IMR-90 (cell line): ENCODE results near the gene DNM2. TPM values are rescaled to one million over a fixed set of nuclear protein-coding genes. Genes with fewer than 3 reads are reported as not detected.

Source experiments
- ATAC-seq: fragments of 200-7000 bp; cut with Tn5 transposase; 2 replicates; pipeline ENCODE4 v1.9.1; 2020; ENCODE audit warnings: low read depth, mild to moderate bottlenecking, moderate library complexity
- BruUV-seq: library from RNA; stranded (reverse); fragments of 400-500 nt; replicated peaks from 2 replicates; lab custom pipeline; 2021; lab: Mats Ljungman, UMichigan
- CTCF ChIA-PET: fragments of 300-600 bp; formaldehyde crosslinking; extraction: SDS; loops from one replicate; lab custom pipeline; 2021; ENCODE audit warnings: antibody characterized with exemption; lab: Yijun Ruan, JAX
- POLR2A ChIA-PET: fragments of 300-600 bp; sonication (Branson Sonifier 250); formaldehyde crosslinking; loops from one replicate; lab custom pipeline; 2022; ENCODE audit warnings: antibody characterized with exemption; ENCODE audit not compliant: unreplicated experiment; lab: Charles Lee
- DNase-seq: peaks from one replicate; pipeline ENCODE4 v3.0.0; 2013
- H2AFZ ChIP-seq: replicated peaks from 2 replicates; pipeline ENCODE3; 2013; ENCODE audit warnings: low read length, mild to moderate bottlenecking; ENCODE audit not compliant: poor library complexity
- H2AK5ac ChIP-seq: 2 replicates; pipeline ENCODE4 v1.6.1; 2013; ENCODE audit warnings: low read depth, low read length, inconsistent platforms
- H2AK9ac ChIP-seq: replicated peaks from 2 replicates; pipeline ENCODE3; 2013; ENCODE audit warnings: mild to moderate bottlenecking, low read depth, low read length, moderate library complexity; ENCODE audit not compliant: poor library complexity
- H2BK120ac ChIP-seq: 2 replicates; pipeline ENCODE4 v1.6.1; 2013; ENCODE audit warnings: low read depth, low read length, inconsistent platforms
- H2BK15ac ChIP-seq: 3 replicates; pipeline ENCODE4 v1.6.1; 2013; ENCODE audit warnings: low read depth, low read length, inconsistent platforms
- H2BK20ac ChIP-seq: 2 replicates; pipeline ENCODE4 v1.6.1; 2013; ENCODE audit warnings: low read depth, mild to moderate bottlenecking, inconsistent platforms, low read length, moderate library complexity
- H2BK5ac ChIP-seq: 2 replicates; pipeline ENCODE4 v1.6.1; 2013; ENCODE audit warnings: mild to moderate bottlenecking, low read depth, low read length, inconsistent platforms; ENCODE audit not compliant: poor library complexity, severe bottlenecking
- H3K14ac ChIP-seq: replicated peaks from 2 replicates; pipeline ENCODE4 v1.6.1; 2013; ENCODE audit warnings: low read depth, low read length, inconsistent platforms
- H3K18ac ChIP-seq: 2 replicates; pipeline ENCODE4 v1.6.1; 2013; ENCODE audit warnings: low read depth, low read length, control low read depth
- H3K23ac ChIP-seq: 2 replicates; pipeline ENCODE4 v1.6.1; 2013; ENCODE audit warnings: low read depth, low read length, inconsistent platforms
- H3K27ac ChIP-seq: 2 replicates; pipeline ENCODE4 v1.5.1; 2013; ENCODE audit warnings: mild to moderate bottlenecking, control low read depth, low read length; ENCODE audit not compliant: insufficient read depth
- H3K27me3 ChIP-seq: 2 replicates; pipeline ENCODE4 v1.6.1; 2013; ENCODE audit warnings: low read length; ENCODE audit not compliant: control insufficient read depth, insufficient read depth
- H3K36me3 ChIP-seq: 2 replicates; pipeline ENCODE4 v1.6.1; 2013; ENCODE audit warnings: low read length, mixed read lengths; ENCODE audit not compliant: control insufficient read depth, insufficient read depth
- H3K4ac ChIP-seq: 2 replicates; pipeline ENCODE4 v1.6.1; 2013; ENCODE audit warnings: low read depth, low read length, inconsistent platforms
- H3K4me1 ChIP-seq: 2 replicates; pipeline ENCODE4 v1.6.1; 2013; ENCODE audit warnings: low read length, mixed read lengths; ENCODE audit not compliant: control insufficient read depth, insufficient read depth
- H3K4me2 ChIP-seq: 2 replicates; pipeline ENCODE4 v1.6.1; 2013; ENCODE audit warnings: low read depth, mild to moderate bottlenecking, control low read depth, low read length, moderate library complexity
- H3K4me3 ChIP-seq: 2 replicates; pipeline ENCODE4 v1.5.1; 2013; ENCODE audit warnings: low read depth, mild to moderate bottlenecking, control low read depth, low read length, moderate library complexity; ENCODE audit not compliant: insufficient read depth
- H3K56ac ChIP-seq: 2 replicates; pipeline ENCODE4 v1.6.1; 2013; ENCODE audit warnings: low read length, inconsistent platforms; ENCODE audit not compliant: insufficient read depth; ENCODE audit errors: extremely low read depth
- H3K79me1 ChIP-seq, 2 experiments: 2 replicates each; pipeline ENCODE4 v1.6.1; 2013; ENCODE audit warnings: low read length in 2 of 2, inconsistent platforms in 1 of 2, low read depth in 1 of 2
- H3K9ac ChIP-seq: 2 replicates; pipeline ENCODE4 v1.6.1; 2013; ENCODE audit warnings: low read depth, low read length, control low read depth
- H3K9me1 ChIP-seq: 2 replicates; pipeline ENCODE4 v1.6.1; 2013; ENCODE audit warnings: low read length, inconsistent platforms; ENCODE audit not compliant: insufficient read depth
- H3K9me3 ChIP-seq: 2 replicates; pipeline ENCODE4 v1.6.1; 2013; ENCODE audit warnings: low read length; ENCODE audit not compliant: control insufficient read depth, insufficient read depth
- H4K20me1 ChIP-seq: 2 replicates; pipeline ENCODE4 v1.6.1; 2013; ENCODE audit warnings: low read length, inconsistent platforms; ENCODE audit not compliant: insufficient read depth
- H4K5ac ChIP-seq: 2 replicates; pipeline ENCODE4 v1.6.1; 2013; ENCODE audit warnings: mild to moderate bottlenecking, low read depth, low read length, control low read depth
- H4K8ac ChIP-seq, 2 experiments: 2 replicates each; pipeline ENCODE4 v1.6.1; 2013; ENCODE audit warnings: low read depth in 2 of 2, low read length in 2 of 2, control low read depth in 1 of 2, inconsistent platforms in 1 of 2
- H4K91ac ChIP-seq: 2 replicates; pipeline ENCODE4 v1.6.1; 2013; ENCODE audit warnings: low read depth, low read length, inconsistent platforms; ENCODE audit not compliant: insufficient read depth
- BHLHE40 ChIP-seq: fragments of 150-350 bp; IDR thresholded peaks from 2 replicates; pipeline ENCODE4 v1.6.1; 2016; ENCODE audit warnings: mild to moderate bottlenecking, low read depth, low read length
- FOS ChIP-seq: fragments of 150-350 bp; IDR thresholded peaks from 2 replicates; pipeline ENCODE4 v1.6.1; 2016; ENCODE audit warnings: low read depth, low read length
- MAFK ChIP-seq: IDR thresholded peaks from 2 replicates; pipeline ENCODE4 v1.6.1; 2012; ENCODE audit warnings: low read depth, low read length, improper control_type of control experiment
- POLR2A ChIP-seq: IDR thresholded peaks from 2 replicates; pipeline ENCODE4 v1.6.1; 2012; ENCODE audit warnings: mild to moderate bottlenecking, low read depth, low read length
- RAD21 ChIP-seq: IDR thresholded peaks from 2 replicates; pipeline ENCODE4 v1.6.1; 2012; ENCODE audit warnings: low read length, improper control_type of control experiment
- WGBS, 2 experiments: methylation state at CpG; one replicate each; pipeline versions ENCODE4 v1.1.5 to v1.1.7; 2013; ENCODE audit warnings: missing lambda C conversion rate in 2 of 2; ENCODE audit not compliant: insufficient read length in 1 of 2; ENCODE audit errors: extremely low coverage in 2 of 2; 5-methylcytosine and 5-hydroxymethylcytosine counted together
- dilution Hi-C: fragments of 300-500 bp; cut with HindIII; formaldehyde crosslinking; loops from one replicate; pipeline ENCODE4 v1.14.3; 2018; ENCODE audit warnings: low sequenced_read_pairs; ENCODE audit not compliant: unreplicated experiment
- in situ Hi-C: fragments of 300-500 bp; cut with MboI; formaldehyde crosslinking; loops from 3 replicates; pipeline ENCODE4 v1.14.3; 2019; ENCODE audit warnings: low sequenced_read_pairs, inconsistent platforms, mixed read lengths
- intact Hi-C: fragments of 100-400 bp; cut with micrococcal nuclease; formaldehyde crosslinking; loops from 2 replicates; pipeline ENCODE4 v1.10.0; 2022
- polyA plus RNA-seq, 3 experiments: library from polyadenylated mRNA; depleted of rRNA; stranded (reverse); fragments of >200 nt; gene quantifications; 2 replicates each; pipeline ENCODE4 v1.2.3, GENCODE V29; 2012; ENCODE audit warnings: low replicate concordance in 1 of 3
- total RNA-seq: library from RNA; depleted of rRNA; stranded (reverse); fragments of >200 nt; gene quantifications from 2 replicates; pipeline ENCODE4 v1.2.3, GENCODE V29; 2012

The DNM2 gene
- total and polyA plus RNA-seq, 2 of the 4 experiments (the other 2 are of a cell fraction) = 55.6 to 74.2 TPM

DNA sequence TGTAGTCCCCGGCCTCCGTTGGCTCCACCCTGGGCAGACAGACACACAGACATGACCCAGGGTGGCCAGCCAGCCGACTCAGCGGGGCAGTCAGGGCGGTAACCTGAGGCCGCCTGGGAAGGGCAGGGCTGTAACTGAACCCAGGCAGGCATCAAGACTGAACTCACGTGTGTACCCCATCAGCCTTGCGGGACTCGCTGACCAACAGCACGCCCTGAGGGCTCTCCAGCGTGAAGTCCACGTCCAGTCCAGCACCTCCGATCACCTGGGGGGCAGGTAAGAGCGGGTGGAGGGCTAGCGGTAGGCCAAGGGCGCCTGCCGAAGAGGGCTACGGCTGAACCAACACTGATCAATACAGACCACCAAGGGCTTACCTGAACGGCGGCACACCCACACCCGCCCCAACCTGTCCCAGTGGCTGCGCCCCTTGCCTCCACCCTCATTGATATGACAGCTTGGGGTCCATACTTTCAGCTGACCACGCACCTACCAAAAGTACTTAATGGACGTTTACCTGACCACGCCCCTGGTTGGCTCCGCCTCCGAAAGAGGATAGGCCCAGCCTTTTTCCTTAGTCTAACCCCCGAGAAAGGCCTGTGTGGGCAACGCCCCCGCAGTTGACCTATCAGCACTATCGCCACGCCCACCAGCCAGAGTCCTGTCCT lies 117.3 kb downstream of the DNM2 start:
- peaks cover 11 to 17% of the 10 kb centered on the region in 2 experiments; a peak in 3 of 4 replicates for H3K79me1 ChIP-seq
- peak overlapping the region; percentile 30 for H3K4me3 ChIP-seq
- peak overlapping the region; percentile 41 for H2BK5ac ChIP-seq
- ChIA-PET POLR2A (interaction anchor here (1.0 kb wide), 2 partner anchors 17 to 21 kb away, joined by 3 to 4 read pairs; no protein-coding TSS in a partner anchor), CTCF (interaction anchor here (1.6 kb wide), 1 partner anchor 26 kb away, joined by 7 read pairs; no protein-coding TSS in a partner anchor)
- H2BK20ac ChIP-seq = no peak overlapping the region
- peak overlapping the region; percentile 11; the same call in 1 of the 2 replicates for H4K5ac ChIP-seq
- H2BK15ac ChIP-seq = no peak overlapping the region
- peak overlapping the region; percentile 26 for H3K27ac ChIP-seq
- H3K14ac ChIP-seq = no peak overlapping the region
- H3K4ac ChIP-seq = peak overlapping the region; percentile 57
- no peak overlapping the region for H3K9ac ChIP-seq
- peak overlapping the region; percentile 89 for H2AFZ ChIP-seq
- in situ Hi-C loops = no loop called here
- no TSS peak for BruUV-seq
- no peak overlapping the region for H3K56ac ChIP-seq
- 47% methylated on average over 13 of the region's 32 CpGs; no CpG with 5 or more reads in 1 of the 2 experiments for WGBS, 2 experiments
- no peak overlapping the region for H3K18ac ChIP-seq
- H3K4me2 ChIP-seq = peak overlapping the region; percentile 69
- no peaks in the 10 kb centered on the region for H3K27me3 ChIP-seq
- ATAC-seq (no peak), DNase-seq (no peak)
- H3K9me1 ChIP-seq = peaks cover 7% of the 10 kb centered on the region; the same call in 1 of the 2 replicates
- no peak overlapping the region for H2BK120ac ChIP-seq
- H3K23ac ChIP-seq = no peak overlapping the region
- peaks cover 9% of the 10 kb centered on the region for H3K4me1 ChIP-seq
- TF ChIP-seq POLR2A = no peak
- TF ChIP-seq RAD21 = no peak
- no peak for TF ChIP-seq FOS
- no peak for TF ChIP-seq BHLHE40
- TF ChIP-seq MAFK = peak; percentile 1; the same call in 1 of the 2 replicates
- H3K36me3 ChIP-seq = peaks cover 32% of the 10 kb centered on the region
- dilution Hi-C loops = no loop called here
- peak overlapping the region; percentile 74 for H2AK5ac ChIP-seq
- intact Hi-C loops = loop anchor here (1.0 kb wide), 1 partner anchor 118 kb away; no protein-coding TSS in a partner anchor
- H4K20me1 ChIP-seq = no peaks in the 10 kb centered on the region; the same call in 1 of the 2 replicates
- H4K91ac ChIP-seq = peak overlapping the region; percentile 3; the same call in 1 of the 2 replicates
- H4K8ac ChIP-seq = peak overlapping the region in 1 of 2 experiments; percentile 66; a peak in 3 of 4 replicates
- peaks cover 5% of the 10 kb centered on the region for H3K9me3 ChIP-seq
- peak overlapping the region; percentile 87 for H2AK9ac ChIP-seq
